ENCODE measurements around the gene REM1.

- TF ChIP-seq CTCF (conservative IDR thresholded peaks at IDR 0.05; ENCODE audit: low read depth, low read length) (no peak), EZH2 (IDR thresholded peaks at IDR 0.05; ENCODE audit: borderline replicate concordance, low read depth, low read length, poor library complexity, severe bottlenecking) (no peak)
Measured at GRCh38 chr20:31508517-31509244, 33.6 kb downstream of the REM1 start.

Measured in A673 (cell line).